Upper lobe of left lung (tissue), 6 donors: Measurements from ENCODE around the gene CASQ2. TPM values are rescaled to one million over a fixed set of nuclear protein-coding genes. Genes with fewer than 3 reads are reported as not detected.

Experiments
- ATAC-seq, 2 donors: fragments of 200-7000 bp; cut with Tn5 transposase; one replicate each; pipeline ENCODE4 v1.9.1; 2022; ENCODE audit warnings: mild to moderate bottlenecking in 2 of 2, moderate library complexity in 2 of 2; ENCODE audit not compliant: low FRiP score in 2 of 2
- DNase-seq, 2 donors: peaks; one replicate each; pipeline ENCODE4 v3.0.0-alpha.2; 2019 to 2020
- H3K27ac ChIP-seq, 4 donors: fragments of 200-600 bp; sonication (generic); one replicate each; pipeline ENCODE4 v1.5.1; 2016 to 2019
- H3K27me3 ChIP-seq, 4 donors: fragments of 200-600 bp; sonication (generic); one replicate each; pipeline ENCODE4 v1.5.1; 2017 to 2019
- H3K36me3 ChIP-seq, 4 donors: fragments of 200-600 bp; sonication (generic); one replicate each; pipeline ENCODE4 v1.5.1; 2016 to 2019
- H3K4me1 ChIP-seq, 4 donors: fragments of 200-600 bp; sonication (generic); one replicate each; pipeline ENCODE4 v1.5.1; 2018 to 2019
- H3K4me3 ChIP-seq, 4 donors: fragments of 200-600 bp; sonication (generic); one replicate each; pipeline ENCODE4 v1.5.1; 2017 to 2019; ENCODE audit warnings: mild to moderate bottlenecking in 2 of 4, moderate library complexity in 1 of 4
- H3K9me3 ChIP-seq, 4 donors: fragments of 200-600 bp; sonication (generic); one replicate each; pipeline ENCODE4 v1.5.1; 2018 to 2019
- EP300 ChIP-seq, 4 donors: sonication (generic); formaldehyde crosslinking; IDR thresholded peaks; one replicate each; pipeline ENCODE4 v1.5.1; 2017; ENCODE audit warnings: antibody characterized with exemption in 4 of 4, control low read depth in 2 of 4
- POLR2A ChIP-seq, 4 donors: fragments of 450-650 bp; IDR thresholded peaks; one replicate each; pipeline ENCODE4 v1.5.1; 2016 to 2017; ENCODE audit warnings: antibody characterized with exemption in 4 of 4, mild to moderate bottlenecking in 2 of 4
- POLR2AphosphoS5 ChIP-seq, 2 donors: sonication (generic); formaldehyde crosslinking; IDR thresholded peaks; one replicate each; pipeline ENCODE4 v1.5.1; 2017; ENCODE audit warnings: antibody characterized with exemption in 2 of 2
- WGBS, 2 donors: methylation state at CpG; one replicate each; pipeline ENCODE4 v1.1.5; 2017 to 2018; 5-methylcytosine and 5-hydroxymethylcytosine counted together
- total RNA-seq, 6 donors: library from RNA; depleted of rRNA in 4 of 6; stranded (reverse); fragments of >200 nt in 4 of 6; gene quantifications; one replicate each; pipeline versions ENCODE4 v1.1.0 to v1.2.1, GENCODE V29; 2016 to 2021
- TF ChIP-seq, protein P1 (sequence below), 6 experiments: fragments of 450-650 bp in 4 of 6; fragments of 200-600 bp in 2 of 6; sonication (generic) in 2 of 6; IDR thresholded peaks; one replicate each; pipeline ENCODE4 v1.5.1; 2016 to 2019; ENCODE audit warnings: antibody characterized with exemption in 6 of 6
- donor health status: DM: no; HTN: no; CAD: no; lungs with moderate emphysema.
- donor health status: DM: no; HTN: yes; CAD: no; lungs with severe emphysema.

CASQ2 gene
- total RNA-seq, result 1 to 10 TPM in 3 of 6 donors, under 1 TPM in 3; under 0.01 to 1.9 (median 0.99) TPM

- no peaks in the 10 kb centered on the region for H3K9me3 ChIP-seq
- TF ChIP-seq, protein P1, sequence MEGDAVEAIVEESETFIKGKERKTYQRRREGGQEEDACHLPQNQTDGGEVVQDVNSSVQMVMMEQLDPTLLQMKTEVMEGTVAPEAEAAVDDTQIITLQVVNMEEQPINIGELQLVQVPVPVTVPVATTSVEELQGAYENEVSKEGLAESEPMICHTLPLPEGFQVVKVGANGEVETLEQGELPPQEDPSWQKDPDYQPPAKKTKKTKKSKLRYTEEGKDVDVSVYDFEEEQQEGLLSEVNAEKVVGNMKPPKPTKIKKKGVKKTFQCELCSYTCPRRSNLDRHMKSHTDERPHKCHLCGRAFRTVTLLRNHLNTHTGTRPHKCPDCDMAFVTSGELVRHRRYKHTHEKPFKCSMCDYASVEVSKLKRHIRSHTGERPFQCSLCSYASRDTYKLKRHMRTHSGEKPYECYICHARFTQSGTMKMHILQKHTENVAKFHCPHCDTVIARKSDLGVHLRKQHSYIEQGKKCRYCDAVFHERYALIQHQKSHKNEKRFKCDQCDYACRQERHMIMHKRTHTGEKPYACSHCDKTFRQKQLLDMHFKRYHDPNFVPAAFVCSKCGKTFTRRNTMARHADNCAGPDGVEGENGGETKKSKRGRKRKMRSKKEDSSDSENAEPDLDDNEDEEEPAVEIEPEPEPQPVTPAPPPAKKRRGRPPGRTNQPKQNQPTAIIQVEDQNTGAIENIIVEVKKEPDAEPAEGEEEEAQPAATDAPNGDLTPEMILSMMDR (IDR thresholded peaks at IDR 0.05), result no peak
- no peak for TF ChIP-seq POLR2AphosphoS5 (IDR thresholded peaks at IDR 0.05)
- 73 to 82% methylated on average over 8 of the region's 8 CpGs for WGBS, 2 donors
- DNase-seq (peak in 1 of 2 donors; percentile 6), ATAC-seq (no peak)
- no peaks in the 10 kb centered on the region for H3K36me3 ChIP-seq
- no peak within 1 kb of the TSS for H3K27ac ChIP-seq
- peaks cover 0 to 7% (median 3%) of the 10 kb centered on the region in 4 donors for H3K4me1 ChIP-seq
- no peaks in the 10 kb centered on the region for H3K27me3 ChIP-seq
- H3K4me3 ChIP-seq, result no peak within 1 kb of the TSS
These were observed at the start of gene CASQ2 for GRCh38 chr1:115768549-115768948. CASQ2 (minus strand) TSS chr1:115768714; CDS start chr1:115768541, 173 bp downstream.

DNA sequence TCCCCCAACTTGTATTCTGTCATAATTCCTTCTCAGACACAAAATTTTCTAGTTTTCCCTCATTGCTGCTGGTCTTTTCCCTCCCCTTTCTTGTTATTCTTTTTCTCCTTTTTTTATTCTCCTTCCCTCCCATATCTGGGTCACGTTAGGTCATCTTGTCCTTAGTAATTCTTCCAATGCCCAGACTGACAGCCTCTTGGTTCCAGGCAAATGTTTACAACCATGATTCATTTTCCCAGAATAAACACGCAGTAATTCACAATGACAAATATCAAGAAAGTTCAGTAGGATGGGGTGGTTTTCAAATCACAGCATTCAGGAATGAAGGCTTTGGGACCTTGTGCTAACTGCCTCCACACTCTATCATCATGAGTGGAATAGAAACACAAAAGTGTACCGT lies 47.2 kb upstream of the CASQ2 start:
- no peaks in the 10 kb centered on the region for H3K36me3 ChIP-seq
- peaks cover 6 to 17% (median 8%) of the 10 kb centered on the region in 4 donors for H3K4me1 ChIP-seq
- no peak for ATAC-seq
- H3K27ac ChIP-seq, result no peak overlapping the region
- no peaks in the 10 kb centered on the region for H3K27me3 ChIP-seq
- no peak overlapping the region for H3K4me3 ChIP-seq
- H3K9me3 ChIP-seq, result no peaks in the 10 kb centered on the region
- TF ChIP-seq, protein P1 (IDR thresholded peaks at IDR 0.05), result no peak
- no peak for DNase-seq
- WGBS, 2 donors, result 59 to 69% methylated on average over 3 of the region's 3 CpGs

GRCh38 chr1:115814685-115815398 lies 46.3 kb upstream of the CASQ2 start:
- H3K27ac ChIP-seq, result no peak overlapping the region
- H3K36me3 ChIP-seq, result no peaks in the 10 kb centered on the region
- no peaks in the 10 kb centered on the region for H3K27me3 ChIP-seq
- DNase-seq (no peak), ATAC-seq (no peak)
- TF ChIP-seq POLR2A (IDR thresholded peaks at IDR 0.05) (no peak), POLR2AphosphoS5 (IDR thresholded peaks at IDR 0.05) (no peak), EP300 (IDR thresholded peaks at IDR 0.05) (no peak)
- TF ChIP-seq, protein P1 (IDR thresholded peaks at IDR 0.05), result no peak
- WGBS, 2 donors, result 52 to 73% methylated on average over 3 to 4 of the region's 4 CpGs
- no peaks in the 10 kb centered on the region for H3K9me3 ChIP-seq
- H3K4me3 ChIP-seq, result no peak overlapping the region
- peaks cover 10 to 24% (median 15%) of the 10 kb centered on the region in 4 donors for H3K4me1 ChIP-seq

- peak in 1 of 2 donors; percentile 44 for ATAC-seq
- 94 to 95% methylated on average over 1 of the region's 1 CpG for WGBS, 2 donors
- Histone ChIP-seq H3K4me3 (no peak overlapping the region), H3K4me1 (peaks cover 15 to 32% (median 23%) of the 10 kb centered on the region in 4 donors), H3K27me3 (no peaks in the 10 kb centered on the region), H3K36me3 (no peaks in the 10 kb centered on the region), H3K9me3 (no peaks in the 10 kb centered on the region), H3K27ac (no peak overlapping the region)
- TF ChIP-seq, protein P1 (IDR thresholded peaks at IDR 0.05), result no peak
- TF ChIP-seq POLR2A (IDR thresholded peaks at IDR 0.05) (no peak), EP300 (IDR thresholded peaks at IDR 0.05) (no peak), POLR2AphosphoS5 (IDR thresholded peaks at IDR 0.05) (no peak)
- DNase-seq, result no peak
These were observed 45.2 kb upstream of the CASQ2 start for GRCh38 chr1:115813727-115814126.
